Measurements from ENCODE around the gene NKX6-2.
"Not testable (repeated sequence)": the region's sequence is repeated elsewhere in the genome, so short reads cannot be mapped to it uniquely, and the experiment has no call there.

The NKX6-2 gene

DNA sequence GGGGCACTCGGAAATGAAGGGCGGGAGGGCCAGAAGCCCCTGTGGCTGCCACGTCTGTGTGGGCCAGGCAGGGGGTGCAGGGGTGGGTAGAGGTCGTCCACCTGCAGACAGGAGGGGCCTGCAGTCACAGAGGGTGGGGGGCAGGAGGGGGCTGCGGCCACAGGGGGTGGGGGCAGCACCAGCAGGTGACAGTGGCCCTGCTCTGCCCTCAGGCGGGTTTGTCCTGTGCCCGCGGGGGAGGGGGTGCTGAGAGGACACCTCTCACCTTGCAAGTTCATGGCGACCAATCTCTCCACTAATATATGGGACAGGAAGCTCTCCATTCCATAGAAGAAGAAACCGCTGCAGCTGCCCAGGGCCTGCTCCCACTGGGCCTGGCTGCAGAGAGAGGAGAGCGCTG lies 26.6 kb upstream of the NKX6-2 start:
- no peak for DNase-seq

- DNase-seq, result no peak
These were observed 26.0 kb upstream of the NKX6-2 start for GRCh38 chr10:132811891-132812481.

- DNase-seq, result no peak
These were observed 25.1 kb upstream of the NKX6-2 start for GRCh38 chr10:132810807-132811700.

GRCh38 chr10:132810141-132810806 lies 24.3 kb upstream of the NKX6-2 start:
- DNase-seq, result no peak

- DNase-seq, result no peak
These were observed 23.5 kb upstream of the NKX6-2 start for GRCh38 chr10:132809232-132810140.

DNA sequence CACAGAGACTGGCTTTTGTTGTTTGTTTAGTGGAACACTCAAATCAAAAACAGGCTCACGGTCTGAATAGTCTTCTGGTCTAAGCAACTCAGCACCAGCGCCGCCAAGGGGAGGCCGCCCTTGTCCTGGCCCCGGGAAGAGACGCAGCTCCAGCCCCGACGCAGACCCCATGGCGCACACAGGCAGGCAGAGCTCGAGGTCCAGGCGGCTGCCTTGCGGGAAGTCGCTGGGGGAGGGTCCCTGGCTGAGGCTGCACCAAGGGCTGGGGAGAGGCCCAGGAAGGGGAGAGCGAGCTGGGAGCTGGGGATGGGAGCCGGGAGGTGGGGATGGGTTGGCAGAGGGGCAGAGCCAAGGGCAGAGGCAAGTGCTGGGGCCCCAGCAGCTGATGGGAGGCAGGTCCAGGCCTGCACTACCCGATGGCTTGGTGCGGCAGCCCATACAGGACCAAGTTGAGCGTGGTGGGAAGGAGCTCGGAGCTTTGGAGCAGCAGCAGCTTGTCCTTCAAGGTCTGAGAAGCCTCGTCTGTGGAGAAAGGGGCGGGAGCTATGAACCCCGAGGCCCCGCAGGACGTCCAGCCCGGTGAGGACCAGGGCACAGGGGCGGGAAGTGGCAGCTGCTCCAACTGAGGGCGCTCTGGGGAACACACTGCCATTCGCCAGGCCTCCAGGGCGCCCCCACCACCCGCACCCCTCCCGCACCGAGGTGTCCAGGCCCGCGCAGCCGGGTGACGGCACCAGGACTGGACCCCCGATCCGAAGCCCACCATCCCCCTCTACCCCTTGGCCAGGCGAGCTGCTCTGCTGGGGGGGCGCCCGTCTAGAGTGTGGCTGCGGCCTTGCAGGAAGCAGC lies 22.7 kb upstream of the NKX6-2 start:
- no peak for DNase-seq

DNA sequence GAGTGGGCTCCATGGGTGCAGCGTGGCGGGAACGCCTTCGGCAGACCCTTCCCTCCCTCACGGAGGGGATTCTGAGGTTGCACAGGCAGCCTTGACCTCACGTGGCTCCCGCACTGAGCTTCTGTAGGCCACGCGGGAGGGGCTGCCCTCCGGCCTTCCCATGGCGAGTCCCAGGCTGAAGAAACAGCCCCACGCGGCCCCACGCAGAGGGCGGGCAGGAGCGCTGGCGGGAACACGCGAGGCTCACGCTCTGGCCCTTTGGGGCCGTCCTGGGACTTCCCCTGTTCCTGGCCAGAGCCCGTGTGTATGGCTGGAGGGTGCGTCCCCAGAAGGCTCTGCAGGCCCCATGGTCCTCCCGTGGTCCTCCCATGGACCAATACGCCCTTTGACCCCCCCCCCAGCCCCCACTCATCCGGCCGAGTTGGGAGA lies 21.7 kb upstream of the NKX6-2 start:
- DNase-seq, result no peak

- no peak for DNase-seq
These were observed 20.6 kb upstream of the NKX6-2 start for GRCh38 chr10:132806561-132807003.

DNA sequence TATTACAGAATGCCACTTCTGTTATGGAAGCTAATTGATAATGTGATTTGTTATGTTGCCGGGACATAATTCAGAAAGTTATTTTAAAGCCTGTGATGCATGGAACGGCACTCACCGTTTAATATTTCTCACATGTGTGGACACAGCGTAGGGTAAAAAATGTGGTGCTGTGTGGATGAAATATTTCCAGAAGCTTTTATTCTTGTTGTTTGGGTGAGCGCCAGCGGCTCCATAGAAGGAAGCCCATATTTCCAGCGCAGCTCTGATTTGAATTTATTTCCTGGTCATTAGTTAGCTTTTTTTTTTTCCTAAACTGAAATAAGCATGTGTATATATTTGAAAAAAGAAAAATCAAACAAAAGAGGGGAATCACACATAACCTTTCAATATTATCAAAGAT lies 20.2 kb upstream of the NKX6-2 start:
- no peak for DNase-seq

DNA sequence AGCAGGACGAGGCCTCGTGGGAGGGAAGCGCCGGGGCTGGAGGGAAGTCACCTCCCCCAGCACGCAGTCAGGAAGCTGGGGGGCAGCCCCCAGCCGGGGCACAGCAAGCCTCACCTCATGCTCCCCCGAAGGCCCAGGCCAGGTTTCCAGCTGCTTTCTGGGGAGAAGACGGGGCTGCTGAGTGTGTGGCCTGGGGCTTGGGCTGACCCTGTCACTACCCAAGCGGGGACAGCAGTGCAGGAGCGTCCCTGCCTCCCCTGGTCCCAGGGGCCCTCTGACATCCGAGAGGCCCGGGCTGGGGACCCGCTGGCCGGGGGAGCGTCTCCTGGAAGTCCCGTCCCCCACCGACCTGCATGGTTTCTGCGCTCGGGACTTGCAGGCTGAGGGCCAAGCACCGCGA lies 19.7 kb upstream of the NKX6-2 start:
- DNase-seq, result no peak

DNA sequence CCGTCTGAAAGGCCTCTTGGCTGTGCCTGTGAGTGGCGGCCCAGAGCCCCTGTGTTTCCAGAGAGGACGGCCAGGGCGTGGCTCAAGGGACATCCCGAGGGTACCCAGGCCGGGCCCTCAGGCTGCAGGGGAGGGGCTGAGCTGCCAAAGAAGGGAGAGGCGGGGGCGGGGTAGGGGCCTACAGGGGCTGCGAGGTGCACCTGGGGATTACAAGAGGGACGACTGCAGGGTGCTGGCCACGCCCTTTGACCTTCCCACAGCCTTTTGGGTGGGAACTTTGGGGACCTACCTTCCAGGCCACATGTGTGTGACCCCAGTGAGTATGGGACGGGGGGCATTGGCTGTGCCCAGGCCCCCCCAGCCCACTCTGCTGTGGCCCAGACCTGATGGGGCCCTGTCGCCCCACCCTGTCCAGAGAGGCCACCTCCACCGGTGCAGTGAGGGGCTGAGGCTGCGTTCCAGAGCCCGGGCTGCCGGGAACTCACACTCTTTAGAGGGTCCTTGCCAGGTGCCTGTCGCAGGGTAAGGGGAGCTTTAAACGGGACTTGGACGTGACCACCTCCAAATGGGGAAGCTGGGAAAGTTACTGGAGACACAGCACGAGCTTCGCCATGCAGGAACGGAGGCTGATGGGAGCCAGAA lies 19.0 kb upstream of the NKX6-2 start:
- no peak for DNase-seq

DNA sequence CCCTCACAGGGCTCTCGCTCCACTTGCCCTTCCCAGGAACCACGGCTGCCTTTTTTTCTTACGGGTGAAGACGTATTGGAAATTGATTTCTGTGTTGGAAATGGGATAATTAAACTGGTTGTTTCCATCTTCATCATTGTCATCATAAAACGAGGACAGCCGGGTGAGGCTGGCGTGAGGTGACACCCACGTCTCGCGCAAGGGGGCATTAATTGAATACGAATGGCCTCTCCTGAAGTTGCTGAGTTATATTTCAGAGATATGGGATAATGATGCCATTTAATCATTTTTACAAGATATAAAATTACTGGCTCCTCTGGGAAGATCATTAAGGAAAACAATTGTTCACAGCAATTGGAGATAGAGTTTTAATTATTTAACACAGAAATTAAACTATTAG lies 18.3 kb upstream of the NKX6-2 start:
- no peak for DNase-seq

GRCh38 chr10:132803416-132804210 lies 17.7 kb upstream of the NKX6-2 start:
- DNase-seq, result no peak

- no peak for DNase-seq
These were observed 16.9 kb upstream of the NKX6-2 start for GRCh38 chr10:132802694-132803320.

GRCh38 chr10:132802048-132802447 lies 16.1 kb upstream of the NKX6-2 start:
- DNase-seq, result no peak

- no peak for DNase-seq
These were observed 13.9 kb upstream of the NKX6-2 start for GRCh38 chr10:132799865-132800264.

DNA sequence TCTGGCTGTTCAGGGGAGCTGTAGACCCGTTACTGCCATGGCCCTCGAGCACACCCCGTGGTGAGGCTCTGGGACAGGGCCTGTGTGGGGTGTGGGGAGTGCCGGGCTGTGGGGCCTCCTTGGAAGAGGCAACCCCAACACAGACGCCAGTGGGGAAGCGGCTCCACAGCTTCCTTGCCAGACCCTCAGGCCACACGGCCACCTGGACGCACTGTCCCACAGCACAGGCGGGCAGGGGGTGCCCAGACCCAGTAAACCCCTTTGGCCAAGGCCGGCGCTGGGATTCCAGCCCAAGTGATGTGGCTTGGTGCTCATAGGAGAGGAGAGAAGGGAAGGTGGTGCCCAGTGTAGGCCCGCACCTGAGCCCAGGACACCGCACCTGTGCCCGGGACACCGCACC lies 12.9 kb upstream of the NKX6-2 start:
- DNase-seq, result no peak

DNA sequence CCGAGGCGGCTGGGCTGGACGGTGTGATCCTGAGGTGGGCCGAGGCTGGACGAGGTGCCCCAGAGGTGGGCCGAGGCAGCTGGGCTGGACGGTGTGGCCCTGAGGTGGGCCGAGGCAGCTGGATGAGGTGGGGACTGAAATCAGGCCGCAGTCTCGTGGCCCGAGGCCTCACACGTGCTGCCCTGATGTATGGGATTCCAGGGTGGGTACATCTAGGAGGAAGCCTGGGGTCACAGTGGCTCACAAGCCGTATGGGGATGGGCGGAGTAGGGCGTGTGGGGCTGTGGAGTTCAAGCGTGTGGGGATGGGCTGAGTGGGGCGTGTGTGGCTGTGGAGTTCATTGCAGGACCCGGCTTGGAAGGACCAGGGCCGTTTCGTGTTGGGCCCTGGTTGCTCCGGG lies 12.5 kb upstream of the NKX6-2 start:
- no peak for DNase-seq

- DNase-seq, result not testable (repeated sequence)
These were observed 12.0 kb upstream of the NKX6-2 start for GRCh38 chr10:132797986-132798385.

DNA sequence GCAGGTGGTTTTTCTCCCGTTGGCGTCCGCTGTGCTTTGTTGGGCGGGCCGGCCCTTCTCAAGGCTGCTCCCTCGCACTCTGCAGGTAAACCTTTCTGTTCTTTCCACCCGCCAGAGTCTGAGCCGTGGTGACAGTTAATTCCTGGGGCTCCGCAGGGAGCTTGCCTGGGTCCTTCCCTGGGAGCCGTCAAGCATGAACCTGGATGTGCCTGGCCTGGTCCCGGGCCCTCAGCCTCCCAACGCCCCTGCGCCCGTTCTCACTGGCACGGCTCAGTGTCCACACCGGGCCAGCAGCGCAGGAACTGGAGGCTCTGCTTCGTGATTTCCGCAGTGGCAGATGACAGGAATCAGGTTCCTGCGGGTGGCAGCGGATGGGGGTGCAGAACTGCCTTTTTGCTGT lies 10.9 kb upstream of the NKX6-2 start:
- DNase-seq, result no peak
